HCT116 (cell line): ENCODE data around the gene BSND. TPM values are rescaled to one million over a fixed set of nuclear protein-coding genes. Genes with fewer than 3 reads are reported as not detected.
"Not testable (repeated sequence)": the region's sequence is repeated elsewhere in the genome, so short reads cannot be mapped to it uniquely, and the experiment has no call there.

Experiments
- ATAC-seq: fragments of 200-7000 bp; cut with Tn5 transposase; 2 replicates; pipeline ENCODE4 v1.9.1; 2020; ENCODE audit warnings: mild to moderate bottlenecking, moderate library complexity
- BruUV-seq: library from RNA; stranded (reverse); fragments of 400-500 nt; replicated peaks from 2 replicates; lab custom pipeline; 2021; lab: Mats Ljungman, UMichigan
- CTCF ChIA-PET: fragments of 300-600 bp; sonication (Branson Sonifier 250); formaldehyde crosslinking; loops from one replicate; lab custom pipeline; 2021; ENCODE audit warnings: antibody characterized with exemption; lab: Charles Lee
- POLR2A ChIA-PET: fragments of 300-600, 350-600 bp; sonication (Branson Sonifier 250); formaldehyde crosslinking; loops from one replicate; lab custom pipeline; 2021; ENCODE audit warnings: antibody characterized with exemption; lab: Charles Lee
- RAD21 ChIA-PET, 2 experiments: fragments of 300-600 bp; sonication (Branson Sonifier 250); formaldehyde crosslinking; loops; one replicate each; lab custom pipeline; 2023; ENCODE audit warnings: low total read pairs in 2 of 2; ENCODE audit not compliant: uncharacterized antibody in 2 of 2, unreplicated experiment in 2 of 2, low non-redundant PET in 1 of 2; lab: Charles Lee
- DNase-seq: peaks from one replicate; pipeline ENCODE4 v3.0.0-alpha.2; 2010; ENCODE audit warnings: low read depth, low spot score
- H2AFZ ChIP-seq: fragments of 200-600 bp; shearing (Covaris generic), sonication (generic); 2 replicates; pipeline ENCODE4 v1.6.1; 2017; ENCODE audit warnings: low read depth, mixed run types, mixed read lengths, antibody characterized with exemption, low read length; ENCODE audit not compliant: poor library complexity, severe bottlenecking
- H3K27ac ChIP-seq: 2 replicates; pipeline ENCODE4 v1.5.1; 2012; ENCODE audit warnings: low read depth, low read length
- H3K27me3 ChIP-seq: fragments of 200-600 bp; sonication (generic); 2 replicates; pipeline ENCODE4 v1.6.1; 2016; ENCODE audit warnings: mixed run types, low read length, mixed read lengths; ENCODE audit not compliant: insufficient read depth
- H3K36me3 ChIP-seq, 2 experiments: fragments of 200-500 bp in 1 of 2; fragments of 200-600 bp in 1 of 2; sonication (Bioruptor generic) in 1 of 2; sonication (generic) in 1 of 2; 2 replicates each; pipeline versions ENCODE4 v1.5.1 to v1.6.1; 2014 to 2016; ENCODE audit warnings: low read length in 2 of 2, inconsistent platforms in 1 of 2, mixed read lengths in 1 of 2, mixed run types in 1 of 2; ENCODE audit not compliant: insufficient read depth in 2 of 2, control insufficient read depth in 1 of 2
- H3K4me1 ChIP-seq, 2 experiments: fragments of 200-600 bp in 1 of 2; sonication (generic) in 1 of 2; 2 replicates each; pipeline versions ENCODE4 v1.5.1 to v1.6.1; 2012 to 2017; ENCODE audit warnings: low read length in 2 of 2, inconsistent platforms in 1 of 2, mild to moderate bottlenecking in 1 of 2, mixed read lengths in 1 of 2, mixed run types in 1 of 2, moderate library complexity in 1 of 2; ENCODE audit not compliant: insufficient read depth in 2 of 2, control insufficient read depth in 1 of 2
- H3K4me2 ChIP-seq: fragments of 200-600 bp; sonication (generic); 2 replicates; pipeline ENCODE4 v1.6.1; 2017; ENCODE audit warnings: mixed run types, low read length, mixed read lengths
- H3K4me3 ChIP-seq, 2 experiments: fragments of 200-600 bp in 1 of 2; sonication (generic) in 1 of 2; replicated peaks in 1 of 2; 2 replicates each; pipeline ENCODE4 v1.5.1; 2011 to 2016; ENCODE audit warnings: low read length in 2 of 2, control low read depth in 1 of 2, low read depth in 1 of 2, mild to moderate bottlenecking in 1 of 2, mixed read lengths in 1 of 2, mixed run types in 1 of 2
- H3K79me2 ChIP-seq: fragments of 200-600 bp; sonication (generic); 2 replicates; pipeline ENCODE4 v1.6.1; 2017; ENCODE audit warnings: mild to moderate bottlenecking, mixed run types, low read length, moderate library complexity, mixed read lengths; ENCODE audit not compliant: insufficient read depth
- H3K9ac ChIP-seq: fragments of 200-600 bp; sonication (generic); 2 replicates; pipeline ENCODE4 v1.6.1; 2016; ENCODE audit warnings: low read length, mixed read lengths
- H3K9me2 ChIP-seq: fragments of 200-600 bp; sonication (generic), shearing (Covaris generic); 2 replicates; pipeline ENCODE4 v1.6.1; 2017; ENCODE audit warnings: mixed run types, mild to moderate bottlenecking, moderate library complexity; ENCODE audit not compliant: insufficient read depth
- H3K9me3 ChIP-seq, 2 experiments: fragments of 200-500 bp in 1 of 2; fragments of 200-600 bp in 1 of 2; sonication (Bioruptor generic) in 1 of 2; sonication (generic) in 1 of 2; 2 replicates each; pipeline ENCODE4 v1.6.1; 2014 to 2017; ENCODE audit warnings: low read length in 2 of 2, mixed read lengths in 2 of 2, inconsistent platforms in 1 of 2, low read depth in 1 of 2, mild to moderate bottlenecking in 1 of 2, mixed run types in 1 of 2, moderate library complexity in 1 of 2; ENCODE audit not compliant: control insufficient read depth in 1 of 2, insufficient read depth in 1 of 2
- H4K20me1 ChIP-seq: fragments of 200-600 bp; sonication (generic), shearing (Covaris generic); 2 replicates; pipeline ENCODE4 v1.6.1; 2017; ENCODE audit warnings: mixed run types, mild to moderate bottlenecking, moderate library complexity; ENCODE audit not compliant: insufficient read depth
- SP1 ChIP-seq: IDR thresholded peaks from 2 replicates; pipeline ENCODE4 v1.6.1; 2012; ENCODE audit warnings: low read depth
- intact Hi-C: fragments of 100-400 bp; cut with micrococcal nuclease; formaldehyde crosslinking; loops from 2 replicates; pipeline ENCODE4 v1.10.0; 2022
- total RNA-seq: library from RNA; stranded (reverse); gene quantifications from one replicate; pipeline ENCODE4 v1.2.1, GENCODE V29; 2021; ENCODE audit not compliant: unreplicated experiment

BSND gene
- total RNA-seq, 1 experiment from 2014 or later: not detected

- intact Hi-C loops: no loop called here
- ChIA-PET CTCF (no interaction called here), POLR2A (no interaction called here), RAD21 (no interaction called here)
- H3K36me3 ChIP-seq: no peaks in the 10 kb centered on the region
- ATAC-seq (no peak), DNase-seq (no peak)
- BruUV-seq: no TSS peak
- H3K4me2 ChIP-seq: no peak overlapping the region
- no peaks in the 10 kb centered on the region for H3K27me3 ChIP-seq
- no peak overlapping the region for H3K27ac ChIP-seq
- no peaks in the 10 kb centered on the region for H3K79me2 ChIP-seq
- peaks cover 6 to 22% of the 10 kb centered on the region in 2 experiments; a peak in 3 of 4 replicates for H3K4me1 ChIP-seq
- H4K20me1 ChIP-seq: no peaks in the 10 kb centered on the region
- H3K9me3 ChIP-seq: peaks cover 1% of the 10 kb centered on the region in 2 experiments; a peak in 2 of 4 replicates
- H3K9me2 ChIP-seq: no peaks in the 10 kb centered on the region
- no peak overlapping the region for H2AFZ ChIP-seq
- no peak for TF ChIP-seq SP1
- TF ChIP-seq, all 23 proteins: peak for 0
- Histone ChIP-seq H3K9ac (no peak overlapping the region), H3K4me3 (no peak overlapping the region)
Observed at GRCh38 chr1:54962612-54963395, 35.9 kb upstream of the BSND start.

DNA sequence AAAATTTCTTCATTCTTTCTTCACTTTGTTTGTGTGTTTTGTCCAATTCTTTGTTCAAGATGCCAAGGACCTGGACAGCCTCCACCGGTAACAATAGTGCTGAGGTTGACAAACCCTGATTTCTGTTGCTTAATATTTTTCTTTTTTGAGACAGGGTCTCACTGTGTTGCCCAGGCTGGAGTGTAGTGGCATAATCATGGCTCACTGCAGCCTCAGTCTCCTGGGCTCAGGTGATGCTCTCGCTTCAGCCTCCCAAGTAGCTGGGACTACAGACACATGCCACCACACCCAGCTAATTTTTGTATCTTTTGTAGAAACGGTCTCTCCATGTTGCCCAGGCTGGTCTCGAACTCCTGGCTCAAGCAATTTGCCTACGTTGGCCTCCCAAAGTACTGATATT is 34.9 kb upstream of the BSND start:
- POLR2A ChIA-PET, H3K36me3 ChIP-seq, H3K9ac ChIP-seq, intact Hi-C loops, RAD21 ChIA-PET, BruUV-seq, H3K9me2 ChIP-seq, H3K9me3 ChIP-seq, H3K4me2 ChIP-seq, H3K27me3 ChIP-seq, H3K4me3 ChIP-seq, H4K20me1 ChIP-seq, H3K79me2 ChIP-seq, DNase-seq, H3K27ac ChIP-seq, ATAC-seq, CTCF ChIA-PET, H2AFZ ChIP-seq: not testable (repeated sequence)
- H3K4me1 ChIP-seq: peaks cover 6 to 22% of the 10 kb centered on the region in 2 experiments; a peak in 3 of 4 replicates
